Left colon (tissue), 2 donors: ENCODE measurements around the gene CLEC20A. TPM values are rescaled to one million over a fixed set of nuclear protein-coding genes. Genes with fewer than 3 reads are reported as not detected.

ENCODE experiments used
- ATAC-seq: fragments of 200-7000 bp; cut with Tn5 transposase; one replicate; pipeline ENCODE4 v1.9.1; 2020; ENCODE audit warnings: mild to moderate bottlenecking, moderate library complexity
- DNase-seq, 2 donors: peaks; one replicate each; pipeline ENCODE4 v3.0.0-alpha.2; 2020
- intact Hi-C, 2 donors: fragments of 100-400 bp; cut with DNase I in 1 of 2; cut with micrococcal nuclease in 1 of 2; formaldehyde crosslinking; loops; one replicate each; pipeline versions ENCODE4 v1.11.2 to v1.14.0; 2022; cut with DNase I, micrococcal nuclease
- total RNA-seq, 2 donors: library from RNA; stranded (reverse); fragmentation: NEBNext Ultra II Directional; extraction: Animal tissue kit (Norgen Biotek cat#: 25700); gene quantifications; one replicate each; pipeline ENCODE4 v1.2.1, GENCODE V29; 2021
- donor health status: DM: no; HTN: no; CAD: no.
- donor health status: DM: yes; HTN: yes; CAD: no.

CLEC20A gene
- total RNA-seq, 2 donors from 2014 or later = not detected

- DNase-seq = no peak
- ATAC-seq = peak; percentile 40
- intact Hi-C loops = no loop called here
Measured at GRCh38 chr1:178487070-178487615, 9.6 kb downstream of the CLEC20A start.

- ATAC-seq (peak; percentile 56), DNase-seq (peak in 1 of 2 donors; percentile 11)
- intact Hi-C loops = no loop called here
Measured at GRCh38 chr1:178486100-178487069, 10.4 kb downstream of the CLEC20A start.

- ATAC-seq = no peak
- intact Hi-C loops = no loop called here
- DNase-seq = no peak
Measured at GRCh38 chr1:178485541-178485981, 11.2 kb downstream of the CLEC20A start.

GRCh38 chr1:178484698-178485225 is 12.0 kb downstream of the CLEC20A start:
- ATAC-seq (no peak), DNase-seq (no peak)
- intact Hi-C loops = no loop called here

- intact Hi-C loops = no loop called here
- no peak for DNase-seq
- ATAC-seq = peak; percentile 26
Measured at GRCh38 chr1:178483251-178483957, 13.4 kb downstream of the CLEC20A start.

GRCh38 chr1:178477841-178478240 is 18.9 kb downstream of the CLEC20A start:
- no peak for DNase-seq
- no peak for ATAC-seq
- intact Hi-C loops = no loop called here

GRCh38 chr1:178477373-178477772 is 19.4 kb downstream of the CLEC20A start:
- no peak for ATAC-seq
- intact Hi-C loops = no loop called here
- DNase-seq = no peak

GRCh38 chr1:178472531-178472930 is 24.2 kb downstream of the CLEC20A start:
- ATAC-seq (no peak), DNase-seq (no peak)
- intact Hi-C loops = no loop called here

- peak; percentile 91 for ATAC-seq
- peak; percentile 16 to 45 for DNase-seq
- intact Hi-C loops = no loop called here
Measured at GRCh38 chr1:178470411-178470960, 26.3 kb downstream of the CLEC20A start.

- DNase-seq = no peak
- no peak for ATAC-seq
- intact Hi-C loops = no loop called here
Measured at GRCh38 chr1:178467837-178468236, 28.9 kb downstream of the CLEC20A start.

- DNase-seq (no peak), ATAC-seq (no peak)
Measured at GRCh38 chr1:178465011-178465410, 31.8 kb downstream of the CLEC20A start.

GRCh38 chr1:178464566-178464965 is 32.2 kb downstream of the CLEC20A start:
- no peak for DNase-seq
- ATAC-seq = no peak
- intact Hi-C loops = no loop called here

More at GRCh38 chr1:178465011-178465410, 31.8 kb downstream of the CLEC20A start:
- intact Hi-C loops = no loop called here

- ATAC-seq (no peak), DNase-seq (no peak)
- intact Hi-C loops = no loop called here
Measured at GRCh38 chr1:178464141-178464540, 32.6 kb downstream of the CLEC20A start.

GRCh38 chr1:178461701-178462100 is 35.1 kb downstream of the CLEC20A start:
- DNase-seq (no peak), ATAC-seq (no peak)
- intact Hi-C loops = no loop called here

- intact Hi-C loops = no loop called here
Measured at GRCh38 chr1:178461104-178461503, 35.7 kb downstream of the CLEC20A start.

GRCh38 chr1:178458203-178458602 is 38.6 kb downstream of the CLEC20A start:
- intact Hi-C loops = no loop called here
- ATAC-seq = no peak
- DNase-seq = no peak

More at GRCh38 chr1:178461104-178461503, 35.7 kb downstream of the CLEC20A start:
- DNase-seq = no peak
- no peak for ATAC-seq

- ATAC-seq (no peak), DNase-seq (no peak)
- intact Hi-C loops = no loop called here
Measured at GRCh38 chr1:178457651-178458050, 39.1 kb downstream of the CLEC20A start.

GRCh38 chr1:178456472-178456871 is 40.3 kb downstream of the CLEC20A start:
- DNase-seq (no peak), ATAC-seq (no peak)
- intact Hi-C loops = no loop called here

- intact Hi-C loops = no loop called here
- no peak for ATAC-seq
- no peak for DNase-seq
Measured at GRCh38 chr1:178452013-178452412, 44.8 kb downstream of the CLEC20A start.
